ENCODE data around the gene ACVR2A.

- TF ChIP-seq CTCF (IDR thresholded peaks at IDR 0.05) (no peak), POLR2A (IDR thresholded peaks at IDR 0.05) (no peak)
These were observed 1.4 kb upstream of the ACVR2A start for GRCh38 chr2:147843391-147843863.

Measured in Peyer's patch (tissue), 4 donors.